C4-2B (cell line): Measurements from ENCODE around the gene PRUNE2.

ENCODE experiments used
- ZFX ChIP-seq: fragments of 450-650 bp; IDR thresholded peaks from 2 replicates; pipeline ENCODE4 v1.6.1; 2017
- TF ChIP-seq, protein P1 (sequence below): fragments of 450-650 bp; conservative IDR thresholded peaks from 2 replicates; pipeline ENCODE4 v1.5.1; 2017; ENCODE audit warnings: mild to moderate bottlenecking

DNA sequence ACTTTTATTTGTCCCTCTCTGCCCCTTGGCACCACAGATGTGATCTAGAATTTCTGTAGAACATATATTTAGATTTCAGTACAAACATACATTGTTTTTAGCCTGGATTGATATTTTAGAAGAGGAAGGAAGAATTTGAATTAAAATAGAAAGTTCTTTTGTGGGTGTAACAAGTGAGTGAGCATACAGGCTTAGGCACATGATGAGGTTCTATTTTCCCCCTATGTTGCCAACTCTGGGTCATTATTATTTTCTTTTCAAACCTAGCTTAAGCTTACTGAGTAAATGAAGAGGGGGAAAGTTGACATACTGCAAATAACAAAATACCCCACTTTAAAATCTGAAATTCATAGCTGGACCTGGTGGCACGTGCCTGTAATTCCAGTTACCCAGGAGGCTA, 344.0 kb downstream of the PRUNE2 start:
- TF ChIP-seq, protein P1, sequence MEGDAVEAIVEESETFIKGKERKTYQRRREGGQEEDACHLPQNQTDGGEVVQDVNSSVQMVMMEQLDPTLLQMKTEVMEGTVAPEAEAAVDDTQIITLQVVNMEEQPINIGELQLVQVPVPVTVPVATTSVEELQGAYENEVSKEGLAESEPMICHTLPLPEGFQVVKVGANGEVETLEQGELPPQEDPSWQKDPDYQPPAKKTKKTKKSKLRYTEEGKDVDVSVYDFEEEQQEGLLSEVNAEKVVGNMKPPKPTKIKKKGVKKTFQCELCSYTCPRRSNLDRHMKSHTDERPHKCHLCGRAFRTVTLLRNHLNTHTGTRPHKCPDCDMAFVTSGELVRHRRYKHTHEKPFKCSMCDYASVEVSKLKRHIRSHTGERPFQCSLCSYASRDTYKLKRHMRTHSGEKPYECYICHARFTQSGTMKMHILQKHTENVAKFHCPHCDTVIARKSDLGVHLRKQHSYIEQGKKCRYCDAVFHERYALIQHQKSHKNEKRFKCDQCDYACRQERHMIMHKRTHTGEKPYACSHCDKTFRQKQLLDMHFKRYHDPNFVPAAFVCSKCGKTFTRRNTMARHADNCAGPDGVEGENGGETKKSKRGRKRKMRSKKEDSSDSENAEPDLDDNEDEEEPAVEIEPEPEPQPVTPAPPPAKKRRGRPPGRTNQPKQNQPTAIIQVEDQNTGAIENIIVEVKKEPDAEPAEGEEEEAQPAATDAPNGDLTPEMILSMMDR, result no peak
- TF ChIP-seq ZFX, result no peak
